Astrocyte of the spinal cord (primary cell): ENCODE data around the gene ZNF783.

Source experiments
- DNase-seq: peaks from one replicate; pipeline ENCODE4 v3.0.0; 2011; ENCODE audit warnings: low read depth, low spot score
- H3K4me3 ChIP-seq: 2 replicates; pipeline ENCODE4 v1.5.1; 2011; ENCODE audit warnings: low read depth, mild to moderate bottlenecking, low read length, moderate library complexity
- in situ Hi-C: cut with HindIII; loops from 2 replicates; pipeline ENCODE4 v1.10.0; 2017; ENCODE audit warnings: low sequenced_read_pairs
- TF ChIP-seq, protein P1 (sequence below): IDR thresholded peaks from 2 replicates; pipeline ENCODE4 v1.5.1; 2012; ENCODE audit warnings: low read depth, mild to moderate bottlenecking, low read length, inconsistent platforms

ZNF783 gene

DNA sequence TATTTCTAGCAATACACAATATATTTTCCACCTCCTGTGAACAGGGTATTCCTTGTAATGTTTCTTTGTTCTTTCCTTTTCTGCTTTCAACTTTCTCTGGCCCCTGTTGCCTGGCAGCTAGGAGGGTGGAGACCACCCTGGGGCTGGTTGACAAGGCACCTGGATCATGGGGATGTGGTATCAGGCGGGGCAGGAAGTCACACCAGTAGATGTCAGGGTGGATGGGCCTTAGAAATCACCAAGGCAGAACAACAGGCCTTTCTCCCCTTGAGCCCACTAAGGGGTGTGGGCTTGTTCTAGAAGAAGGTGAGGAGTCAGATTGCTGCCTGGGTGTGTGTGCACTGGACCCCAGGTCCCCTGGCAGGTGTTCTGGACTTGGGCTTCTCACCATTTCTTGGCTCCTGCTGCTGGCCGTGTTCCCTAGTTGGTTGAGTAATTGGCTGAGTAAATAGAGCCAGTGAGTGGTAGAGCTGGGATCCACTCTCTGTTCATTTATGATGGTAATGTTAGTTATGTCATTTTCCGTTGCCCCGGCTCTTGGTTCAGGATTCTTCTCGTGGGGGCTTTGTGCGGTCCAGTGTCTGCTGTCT, 24.9 kb downstream of the ZNF783 start:
- in situ Hi-C loops, result no loop called here
- TF ChIP-seq, protein P1, sequence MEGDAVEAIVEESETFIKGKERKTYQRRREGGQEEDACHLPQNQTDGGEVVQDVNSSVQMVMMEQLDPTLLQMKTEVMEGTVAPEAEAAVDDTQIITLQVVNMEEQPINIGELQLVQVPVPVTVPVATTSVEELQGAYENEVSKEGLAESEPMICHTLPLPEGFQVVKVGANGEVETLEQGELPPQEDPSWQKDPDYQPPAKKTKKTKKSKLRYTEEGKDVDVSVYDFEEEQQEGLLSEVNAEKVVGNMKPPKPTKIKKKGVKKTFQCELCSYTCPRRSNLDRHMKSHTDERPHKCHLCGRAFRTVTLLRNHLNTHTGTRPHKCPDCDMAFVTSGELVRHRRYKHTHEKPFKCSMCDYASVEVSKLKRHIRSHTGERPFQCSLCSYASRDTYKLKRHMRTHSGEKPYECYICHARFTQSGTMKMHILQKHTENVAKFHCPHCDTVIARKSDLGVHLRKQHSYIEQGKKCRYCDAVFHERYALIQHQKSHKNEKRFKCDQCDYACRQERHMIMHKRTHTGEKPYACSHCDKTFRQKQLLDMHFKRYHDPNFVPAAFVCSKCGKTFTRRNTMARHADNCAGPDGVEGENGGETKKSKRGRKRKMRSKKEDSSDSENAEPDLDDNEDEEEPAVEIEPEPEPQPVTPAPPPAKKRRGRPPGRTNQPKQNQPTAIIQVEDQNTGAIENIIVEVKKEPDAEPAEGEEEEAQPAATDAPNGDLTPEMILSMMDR, result no peak
- no peak overlapping the region for H3K4me3 ChIP-seq
- no peak for DNase-seq

DNA sequence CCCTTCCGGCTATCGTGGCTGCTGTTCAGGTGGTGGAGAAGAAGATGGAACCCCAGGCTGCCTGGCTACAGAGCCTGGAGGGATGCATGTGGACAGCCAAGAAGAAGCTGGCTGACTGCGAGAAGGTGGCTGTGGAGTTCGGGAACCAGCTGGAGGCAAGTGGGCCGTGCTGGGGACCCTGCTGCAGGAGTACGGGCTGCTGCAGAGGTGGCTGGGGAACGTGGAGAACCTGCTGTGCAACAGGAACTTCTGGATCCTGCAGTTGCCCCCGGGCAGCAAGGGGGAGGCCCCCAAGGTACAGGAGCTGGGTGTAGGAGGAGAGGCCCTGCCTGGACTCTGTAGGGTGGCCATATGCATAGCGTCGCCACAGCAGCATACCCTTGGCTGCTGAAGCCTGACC, 25.6 kb downstream of the ZNF783 start:
- TF ChIP-seq, protein P1, result no peak
- in situ Hi-C loops, result no loop called here
- DNase-seq, result no peak
- no peak overlapping the region for H3K4me3 ChIP-seq

DNA sequence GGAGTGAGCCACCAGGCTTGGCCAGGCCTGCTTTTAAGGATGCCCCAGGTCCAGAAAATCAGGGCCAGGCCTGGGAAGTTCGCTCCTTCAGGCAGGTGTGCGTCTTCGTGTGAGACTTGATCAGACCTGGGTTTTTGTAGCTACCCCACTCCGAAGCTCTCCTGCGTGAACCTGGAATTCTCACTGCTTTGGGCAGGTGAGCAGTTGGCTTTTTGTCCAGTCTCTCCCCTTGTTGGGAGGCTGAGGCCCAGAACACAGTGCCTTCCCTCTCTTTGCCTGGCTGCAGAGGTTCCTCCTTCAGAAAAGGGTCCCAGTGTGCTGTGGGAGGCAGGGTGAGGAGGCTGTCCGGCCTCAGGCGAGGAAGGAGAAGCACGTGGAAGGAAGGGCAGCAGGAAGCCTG, 27.3 kb downstream of the ZNF783 start:
- TF ChIP-seq, protein P1, result no peak
- no peak overlapping the region for H3K4me3 ChIP-seq
- in situ Hi-C loops, result no loop called here
- no peak for DNase-seq

DNA sequence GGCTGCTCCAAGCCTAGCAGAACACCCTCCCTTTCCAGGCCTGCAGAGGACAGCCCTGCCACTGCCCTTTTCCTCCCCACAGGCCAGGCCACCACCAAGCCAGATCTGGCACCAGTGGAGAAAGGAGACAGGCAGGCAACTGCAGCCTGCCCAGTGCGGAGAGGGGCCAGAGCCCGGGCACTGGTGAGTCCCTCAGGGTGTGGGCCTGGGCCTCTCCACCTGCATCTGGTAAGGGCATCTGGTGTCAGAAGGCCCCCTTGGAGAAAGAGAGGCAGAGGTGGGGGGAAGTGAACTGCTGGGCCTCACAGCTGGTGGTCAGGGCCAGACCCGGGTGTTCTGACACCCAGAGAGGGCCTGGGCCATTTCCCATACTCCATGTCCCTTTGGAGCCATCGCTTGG, 27.9 kb downstream of the ZNF783 start:
- in situ Hi-C loops, result no loop called here
- no peak for DNase-seq
- TF ChIP-seq, protein P1, result no peak
- no peak overlapping the region for H3K4me3 ChIP-seq

DNA sequence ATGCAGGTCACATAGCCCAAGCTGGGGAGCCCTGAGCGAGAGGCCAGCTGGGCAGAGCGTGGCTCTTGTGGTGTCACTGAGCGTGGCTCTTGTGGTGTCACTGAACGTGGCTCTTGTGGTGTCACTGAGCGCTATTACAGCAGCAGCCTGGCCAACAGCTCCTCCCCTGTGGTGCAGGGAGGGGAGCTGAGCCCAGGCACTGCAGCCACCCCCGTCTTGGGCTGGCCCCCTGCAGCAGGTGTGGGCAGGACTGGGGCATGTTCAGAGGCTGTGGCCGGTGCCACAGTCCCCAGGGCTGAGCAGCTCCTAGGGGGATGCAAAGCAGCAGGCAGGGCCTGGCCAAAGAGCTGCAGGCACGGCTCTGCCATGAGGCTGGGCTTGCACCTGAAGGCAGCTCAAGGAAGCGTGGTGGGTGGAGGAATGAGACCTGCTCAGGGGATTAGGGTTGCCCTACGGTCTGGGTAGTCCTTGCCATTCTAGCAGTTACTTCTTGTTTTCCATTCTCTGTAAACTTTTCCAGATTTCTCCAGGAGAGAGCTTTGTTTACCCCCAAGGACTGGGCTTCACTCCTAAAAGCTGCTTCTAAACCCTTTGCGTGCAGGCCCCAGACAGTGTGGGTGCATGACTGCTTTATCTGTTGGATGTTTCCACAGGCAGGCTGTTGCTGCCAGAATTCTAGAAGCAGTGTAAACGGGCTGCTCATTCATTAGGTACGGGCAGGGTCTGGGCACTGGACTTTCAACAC, 29.2 kb downstream of the ZNF783 start:
- TF ChIP-seq, protein P1, result no peak
- no peak overlapping the region for H3K4me3 ChIP-seq
- in situ Hi-C loops, result no loop called here
- DNase-seq, result no peak

DNA sequence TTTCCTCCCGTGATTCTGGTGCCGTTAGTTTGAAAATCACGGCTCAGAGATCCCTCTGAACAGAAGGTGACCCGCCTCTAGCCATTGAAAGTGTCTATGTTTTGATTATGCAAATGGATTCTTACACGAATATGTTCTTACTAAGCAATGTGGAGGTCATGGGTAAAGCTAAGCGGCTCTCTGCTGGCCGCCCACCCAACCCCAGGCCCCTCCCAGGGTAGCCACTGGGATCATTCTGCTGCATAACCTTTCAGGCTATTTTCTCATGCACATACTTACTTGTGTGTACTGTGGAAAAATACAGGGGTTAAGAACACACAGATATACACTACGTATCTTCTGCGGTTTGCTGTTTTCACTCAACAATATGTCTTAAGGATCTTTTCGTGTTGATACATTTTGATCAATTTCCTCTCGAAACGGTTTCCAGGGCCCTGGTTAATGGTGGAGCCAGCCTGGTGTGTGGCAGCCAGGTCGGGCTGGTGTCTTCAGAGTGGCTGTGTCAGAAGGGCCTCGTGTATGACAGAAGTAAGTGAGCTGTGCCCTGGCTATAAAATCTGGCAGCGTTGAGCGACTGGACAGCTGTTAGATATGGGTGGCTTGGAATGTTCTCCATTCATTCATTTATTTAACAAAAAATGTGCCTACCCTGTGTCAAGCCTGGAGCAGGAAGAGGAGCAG, 29.9 kb downstream of the ZNF783 start:
- in situ Hi-C loops, result no loop called here
- TF ChIP-seq, protein P1, result no peak
- H3K4me3 ChIP-seq, result no peak overlapping the region
- no peak for DNase-seq
